K562 (cell line): ENCODE results near the gene ZFP62. TPM values are rescaled to one million over a fixed set of nuclear protein-coding genes. Genes with fewer than 3 reads are reported as not detected.
A peak's percentile ranks its signal among the peaks of the same experiment; 100 is the strongest.

ENCODE experiments used
- ATAC-seq: fragments of 200-7000 bp; cut with Tn5 transposase; 3 replicates; pipeline ENCODE4 v1.9.1; 2020; ENCODE audit warnings: moderate library complexity
- BruUV-seq: library from RNA; stranded (reverse); fragments of 400-500 nt; replicated peaks from 2 replicates; lab custom pipeline; 2021; lab: Mats Ljungman, UMichigan
- CTCF ChIA-PET: fragments of 300-600 bp; formaldehyde crosslinking; extraction: SDS; loops from one replicate; lab custom pipeline; 2021; ENCODE audit warnings: low intra/inter-chr PET ratio; lab: Yijun Ruan, JAX
- POLR2A ChIA-PET: fragments of 300-600, 350-650 bp; sonication (Branson Sonifier 250); formaldehyde crosslinking; extraction: SDS; loops from one replicate; lab custom pipeline; 2021; ENCODE audit warnings: antibody characterized with exemption, inconsistent platforms; lab: Yijun Ruan, JAX
- DNase-seq, 4 experiments: peaks; one replicate each; pipeline versions ENCODE4 v3.0.0 to v3.0.0-alpha.2; 2011 to 2018; ENCODE audit warnings: low spot score in 3 of 4, mixed read lengths in 3 of 4; ENCODE audit errors: extremely low read depth in 1 of 4
- FAIRE-seq: peaks from 2 replicates; lab custom pipeline; 2011; peaks lifted over from hg19 to GRCh38; lab: Jason Lieb, UNC
- H2AFZ ChIP-seq: 2 replicates; pipeline ENCODE4 v1.6.0; 2011; ENCODE audit warnings: low read depth, low read length, control low read depth, inconsistent platforms
- H3K27ac ChIP-seq: fragments of 200-600 bp; 3 replicates; pipeline ENCODE4 v1.8.0; 2011; ENCODE audit warnings: low read depth, mild to moderate bottlenecking, control low read depth, inconsistent platforms, low read length, moderate library complexity, mixed read lengths; ENCODE audit errors: extremely low read depth
- H3K27me3 ChIP-seq, 2 experiments: fragments of 300-600 bp in 1 of 2; 2 replicates in 1 of 2; 3 replicates in 1 of 2; pipeline versions ENCODE4 v1.6.0 to v1.8.0; 2011; ENCODE audit warnings: inconsistent platforms in 2 of 2, low read length in 2 of 2, mild to moderate bottlenecking in 1 of 2, mixed read lengths in 1 of 2, moderate library complexity in 1 of 2; ENCODE audit not compliant: control insufficient read depth in 2 of 2, insufficient read depth in 2 of 2
- H3K36me3 ChIP-seq: fragments of 300-600 bp; 3 replicates; pipeline ENCODE4 v1.8.0; 2011; ENCODE audit warnings: mild to moderate bottlenecking, low read length, inconsistent platforms; ENCODE audit not compliant: control insufficient read depth, insufficient read depth
- H3K4me1 ChIP-seq, 2 experiments: fragments of 200-600 bp in 1 of 2; replicated peaks in 1 of 2; 2 replicates in 1 of 2; 3 replicates in 1 of 2; pipeline versions ENCODE4 v1.5.1 to v1.8.0; 2011; ENCODE audit warnings: inconsistent platforms in 2 of 2, low read length in 2 of 2, mild to moderate bottlenecking in 1 of 2, mixed read lengths in 1 of 2, moderate library complexity in 1 of 2; ENCODE audit not compliant: control insufficient read depth in 2 of 2, insufficient read depth in 2 of 2
- H3K4me2 ChIP-seq: 2 replicates; pipeline ENCODE4 v1.6.1; 2011; ENCODE audit warnings: low read length, control low read depth, inconsistent platforms, mixed read lengths; ENCODE audit not compliant: insufficient read depth
- H3K4me3 ChIP-seq: fragments of 200-600 bp; sonication (generic), shearing (Covaris generic); 2 replicates; pipeline ENCODE4 v1.5.1; 2016; ENCODE audit warnings: control low read depth, inconsistent platforms
- H3K79me2 ChIP-seq: fragments of 200-600 bp; 3 replicates; pipeline ENCODE4 v1.8.0; 2011; ENCODE audit warnings: low read length, inconsistent platforms; ENCODE audit not compliant: control insufficient read depth, insufficient read depth
- H3K9ac ChIP-seq, 2 experiments: 2 replicates each; pipeline versions ENCODE4 v1.6.0 to v1.6.1; 2011; ENCODE audit warnings: low read depth in 2 of 2, low read length in 2 of 2, control low read depth in 1 of 2, inconsistent platforms in 1 of 2, mild to moderate bottlenecking in 1 of 2, mixed read lengths in 1 of 2; ENCODE audit not compliant: insufficient read depth in 1 of 2
- H3K9me1 ChIP-seq: one replicate; pipeline ENCODE4 v1.6.0; 2011; ENCODE audit warnings: inconsistent platforms, mild to moderate bottlenecking, low read length, moderate library complexity; ENCODE audit not compliant: control insufficient read depth, insufficient read depth
- H3K9me3 ChIP-seq: replicated peaks from 2 replicates; pipeline ENCODE4 v1.5.1; 2011; ENCODE audit warnings: low read depth, low read length, inconsistent platforms; ENCODE audit not compliant: control insufficient read depth, insufficient read depth
- H4K20me1 ChIP-seq: replicated peaks from 2 replicates; pipeline ENCODE4 v1.6.1; 2011; ENCODE audit warnings: low read length, inconsistent platforms, mixed read lengths; ENCODE audit not compliant: control insufficient read depth, insufficient read depth
- EP300 ChIP-seq: IDR thresholded peaks from 2 replicates; pipeline ENCODE4 v1.6.1; 2012; ENCODE audit warnings: low read length, improper control_type of control experiment
- ESRRB ChIP-seq: fragments of 250-450 bp; sonication (Bioruptor Pico); IDR thresholded peaks from 2 replicates; pipeline ENCODE4 v1.5.0; 2020; ENCODE audit warnings: mild to moderate bottlenecking, moderate library complexity, borderline replicate concordance
- FOXK1 ChIP-seq: sonication (generic); formaldehyde crosslinking; IDR thresholded peaks from 2 replicates; pipeline ENCODE4 v1.8.0; 2022; ENCODE audit warnings: missing genetic modification reagents, mild to moderate bottlenecking, borderline replicate concordance
- JUN ChIP-seq, 2 experiments: sonication (generic) in 1 of 2; formaldehyde crosslinking in 1 of 2; IDR thresholded peaks; 2 replicates each; pipeline versions ENCODE4 v1.6.1 to v1.8.0; 2012 to 2022; ENCODE audit warnings: borderline replicate concordance in 2 of 2, mild to moderate bottlenecking in 2 of 2, improper control_type of control experiment in 1 of 2, low read depth in 1 of 2, low read length in 1 of 2, missing genetic modification reagents in 1 of 2
- KAT2B ChIP-seq: IDR thresholded peaks from one replicate; pipeline ENCODE4 v1.6.1; 2012; ENCODE audit warnings: low read depth, mild to moderate bottlenecking, control low read depth, inconsistent platforms, low read length, moderate library complexity
- NCOA6 ChIP-seq: fragments of 450-650 bp; IDR thresholded peaks from 2 replicates; pipeline ENCODE4 v1.6.1; 2017; ENCODE audit warnings: mild to moderate bottlenecking
- RAD21 ChIP-seq, 2 experiments: fragments of 250-450 bp in 1 of 2; fragments of 450-650 bp in 1 of 2; sonication (Bioruptor Pico) in 1 of 2; formaldehyde crosslinking in 1 of 2; IDR thresholded peaks in 1 of 2; conservative IDR thresholded peaks in 1 of 2; 2 replicates each; pipeline versions ENCODE4 v1.4.0 to v1.8.0; 2020 to 2022; ENCODE audit warnings: mild to moderate bottlenecking in 2 of 2, moderate library complexity in 1 of 2
- SMAD3 ChIP-seq: fragments of 450-650 bp; formaldehyde crosslinking; conservative IDR thresholded peaks from 2 replicates; pipeline ENCODE4 v1.4.0; 2020; ENCODE audit warnings: mild to moderate bottlenecking
- SREBF1 ChIP-seq: fragments of 150-350 bp; IDR thresholded peaks from 2 replicates; pipeline ENCODE4 v1.6.1; 2014; ENCODE audit warnings: antibody characterized with exemption, low read depth, low read length, borderline replicate concordance
- SRSF7 ChIP-seq: fragments of 200-400 bp; formaldehyde crosslinking; optimal IDR thresholded peaks from 2 replicates; pipeline ENCODE3; 2017; ENCODE audit warnings: mild to moderate bottlenecking, low read depth, low read length
- ZC3H4 ChIP-seq: sonication (generic); formaldehyde crosslinking; IDR thresholded peaks from 2 replicates; pipeline ENCODE4 v1.9.0; 2021; ENCODE audit warnings: missing genetic modification reagents, borderline replicate concordance
- ZNF23 ChIP-seq: fragments of 250-450 bp; sonication (Bioruptor Pico); IDR thresholded peaks from 2 replicates; pipeline ENCODE4 v1.4.0; 2020; ENCODE audit warnings: mild to moderate bottlenecking
- ZNF311 ChIP-seq: fragments of 250-450 bp; sonication (Bioruptor Pico); IDR thresholded peaks from 2 replicates; pipeline ENCODE4 v1.4.0; 2020; ENCODE audit warnings: mild to moderate bottlenecking, moderate library complexity
- ZNF408 ChIP-seq: fragments of 250-450 bp; sonication (Bioruptor Pico); IDR thresholded peaks from 2 replicates; pipeline ENCODE4 v1.4.0; 2020; ENCODE audit warnings: low read depth, mild to moderate bottlenecking, moderate library complexity
- WGBS: fragments of 100-300 bp; shearing (Covaris generic); methylation state at CpG from one replicate; pipeline ENCODE4 v1.1.6; 2016; ENCODE audit warnings: low coverage, mixed read lengths; ENCODE audit not compliant: insufficient coverage; ENCODE audit errors: missing lambda C conversion rate; 5-methylcytosine and 5-hydroxymethylcytosine counted together
- in situ Hi-C: fragments of 300-500 bp; cut with MboI; formaldehyde crosslinking; loops from 4 replicates; pipeline ENCODE4 v1.15.0; 2018; ENCODE audit warnings: inconsistent platforms, mixed read lengths
- intact Hi-C: fragments of 100-400 bp; cut with micrococcal nuclease; formaldehyde crosslinking; loops from 2 replicates; pipeline ENCODE4 v1.14.2; 2022
- polyA plus RNA-seq, 8 experiments: library from polyadenylated mRNA; depleted of rRNA in 4 of 8; stranded (reverse) in 5 of 8; unstranded in 3 of 8; fragments of >200 nt; fragmentation: Nextera tagmentation in 2 of 8; fragmentation: Illumina TruSeq in 1 of 8; extraction: Ambion mirVana in 2 of 8; extraction: Trizol in 1 of 8; gene quantifications; 2 replicates each; pipeline versions ENCODE4 v1.2.1 to v1.2.3, GENCODE V29; 2011 to 2014; ENCODE audit warnings: inconsistent platforms in 1 of 8, missing spikeins in 1 of 8
- total RNA-seq, 7 experiments: library from RNA; depleted of rRNA in 6 of 7; stranded (reverse); fragments of >200 nt in 6 of 7; fragmentation: Illumina TruSeq in 2 of 7; extraction: Trizol in 2 of 7; gene quantifications; 2 replicates each; pipeline versions ENCODE4 v1.2.1 to v1.2.3, GENCODE V29; 2011 to 2021; ENCODE audit warnings: low replicate concordance in 1 of 7
- TF ChIP-seq, protein P1 (sequence below): fragments of 450-650 bp; IDR thresholded peaks from 2 replicates; pipeline ENCODE4 v1.6.1; 2016; ENCODE audit warnings: low read depth, mild to moderate bottlenecking, moderate library complexity
- TF ChIP-seq, protein P2 (sequence below): fragments of 250-450 bp; sonication (Bioruptor Pico); IDR thresholded peaks from 2 replicates; pipeline ENCODE4 v1.5.0; 2021
- TF ChIP-seq, protein P3 (sequence below): sonication (generic); formaldehyde crosslinking; IDR thresholded peaks from 2 replicates; pipeline ENCODE4 v1.8.0; 2022; ENCODE audit warnings: missing genetic modification reagents, mild to moderate bottlenecking, borderline replicate concordance

Gene ZFP62
- total and polyA plus RNA-seq, 9 of the 15 experiments (the other 6 are each of a cell fraction or from before 2014, with no cell fraction given), result 12.2 to 37.5 (median 25.0) TPM

DNA sequence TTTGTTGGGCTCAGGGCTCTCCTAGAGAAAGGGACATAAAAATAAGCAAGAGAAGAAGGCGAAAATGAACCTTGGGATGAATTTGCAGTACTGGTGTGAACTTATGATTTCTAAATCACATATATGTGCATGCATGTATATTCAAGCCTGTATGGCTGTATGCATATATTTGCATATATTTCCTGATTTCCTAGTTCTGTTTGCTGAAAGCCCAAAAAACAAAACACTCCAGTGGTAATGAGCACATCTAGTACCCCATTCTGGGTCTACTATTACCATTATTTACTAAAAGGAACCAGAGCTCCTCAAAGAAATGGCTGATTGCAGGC is 7.3 kb downstream of the ZFP62 start (continued):
- TF ChIP-seq, protein P1, sequence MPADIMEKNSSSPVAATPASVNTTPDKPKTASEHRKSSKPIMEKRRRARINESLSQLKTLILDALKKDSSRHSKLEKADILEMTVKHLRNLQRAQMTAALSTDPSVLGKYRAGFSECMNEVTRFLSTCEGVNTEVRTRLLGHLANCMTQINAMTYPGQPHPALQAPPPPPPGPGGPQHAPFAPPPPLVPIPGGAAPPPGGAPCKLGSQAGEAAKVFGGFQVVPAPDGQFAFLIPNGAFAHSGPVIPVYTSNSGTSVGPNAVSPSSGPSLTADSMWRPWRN, result no peak
- no peak for TF ChIP-seq KAT2B
- TF ChIP-seq ESRRB, result no peak

DNA sequence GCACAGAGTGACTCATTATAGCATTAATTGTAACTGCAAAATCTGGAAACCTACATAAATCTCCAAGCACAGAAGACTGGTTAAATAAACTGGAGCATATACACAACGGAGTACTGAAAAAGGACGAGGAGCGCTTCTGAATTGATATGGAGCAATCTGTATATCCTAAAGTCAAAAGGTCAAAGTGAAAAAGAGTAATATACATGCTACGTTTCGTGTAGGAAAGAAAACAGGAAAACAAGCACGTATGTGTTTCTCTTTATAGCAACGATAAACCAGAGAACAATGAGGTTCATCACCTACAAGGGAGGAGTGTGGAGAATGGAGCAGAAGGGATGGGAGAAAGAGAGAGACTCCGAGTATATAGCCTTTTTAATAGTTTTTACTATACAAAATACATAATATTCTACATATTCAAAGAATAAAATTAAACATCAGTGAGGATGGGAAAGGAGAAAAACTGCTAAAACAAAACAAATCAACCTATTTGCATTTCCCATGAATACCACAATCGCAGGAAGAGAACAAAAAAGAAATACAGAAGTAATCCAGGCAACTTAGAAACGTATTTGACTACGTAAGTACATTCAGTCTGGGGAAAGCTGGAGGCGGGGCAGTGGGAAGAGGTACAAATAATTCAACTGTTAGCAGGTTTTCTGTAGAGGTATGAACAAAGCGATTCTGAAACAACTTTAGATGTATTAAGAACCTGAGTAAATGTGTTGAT is 7.8 kb downstream of the ZFP62 start:
- H3K27me3 ChIP-seq, result no peaks in the 10 kb centered on the region
- no peaks in the 10 kb centered on the region for H3K9me1 ChIP-seq
- no peaks in the 10 kb centered on the region for H4K20me1 ChIP-seq
- no peak overlapping the region for H3K9ac ChIP-seq
- no TSS peak for BruUV-seq
- FAIRE-seq (peak; percentile 23), ATAC-seq (no peak), DNase-seq (no peak)
- no peak overlapping the region for H3K27ac ChIP-seq
- in situ Hi-C loops, result no loop called here
- H3K4me2 ChIP-seq, result no peak overlapping the region
- intact Hi-C loops, result no loop called here
- TF ChIP-seq KAT2B (no peak), FOXK1 (CRISPR knock-in tag) (no peak), SREBF1 (no peak), NCOA6 (no peak), SRSF7 (no peak), JUN (IDR thresholded peaks at IDR 0.05; ENCODE audit: borderline replicate concordance, low read depth, low read length) (no peak), JUN (CRISPR knock-in tag; IDR thresholded peaks at IDR 0.05; ENCODE audit: borderline replicate concordance) (no peak), ZNF408 (CRISPR knock-in tag) (no peak), ZNF23 (CRISPR knock-in tag) (no peak), RAD21 (CRISPR knock-in tag; conservative IDR thresholded peaks at IDR 0.05 in 1 of 2, IDR thresholded peaks at IDR 0.05 in 1 of 2) (no peak), SMAD3 (CRISPR knock-in tag) (no peak), ZNF311 (CRISPR knock-in tag) (no peak), ZC3H4 (no peak), ESRRB (no peak), EP300 (no peak)
- TF ChIP-seq, protein P2, sequence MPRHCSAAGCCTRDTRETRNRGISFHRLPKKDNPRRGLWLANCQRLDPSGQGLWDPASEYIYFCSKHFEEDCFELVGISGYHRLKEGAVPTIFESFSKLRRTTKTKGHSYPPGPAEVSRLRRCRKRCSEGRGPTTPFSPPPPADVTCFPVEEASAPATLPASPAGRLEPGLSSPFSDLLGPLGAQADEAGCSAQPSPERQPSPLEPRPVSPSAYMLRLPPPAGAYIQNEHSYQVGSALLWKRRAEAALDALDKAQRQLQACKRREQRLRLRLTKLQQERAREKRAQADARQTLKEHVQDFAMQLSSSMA (CRISPR knock-in tag), result no peak
- TF ChIP-seq, protein P3, sequence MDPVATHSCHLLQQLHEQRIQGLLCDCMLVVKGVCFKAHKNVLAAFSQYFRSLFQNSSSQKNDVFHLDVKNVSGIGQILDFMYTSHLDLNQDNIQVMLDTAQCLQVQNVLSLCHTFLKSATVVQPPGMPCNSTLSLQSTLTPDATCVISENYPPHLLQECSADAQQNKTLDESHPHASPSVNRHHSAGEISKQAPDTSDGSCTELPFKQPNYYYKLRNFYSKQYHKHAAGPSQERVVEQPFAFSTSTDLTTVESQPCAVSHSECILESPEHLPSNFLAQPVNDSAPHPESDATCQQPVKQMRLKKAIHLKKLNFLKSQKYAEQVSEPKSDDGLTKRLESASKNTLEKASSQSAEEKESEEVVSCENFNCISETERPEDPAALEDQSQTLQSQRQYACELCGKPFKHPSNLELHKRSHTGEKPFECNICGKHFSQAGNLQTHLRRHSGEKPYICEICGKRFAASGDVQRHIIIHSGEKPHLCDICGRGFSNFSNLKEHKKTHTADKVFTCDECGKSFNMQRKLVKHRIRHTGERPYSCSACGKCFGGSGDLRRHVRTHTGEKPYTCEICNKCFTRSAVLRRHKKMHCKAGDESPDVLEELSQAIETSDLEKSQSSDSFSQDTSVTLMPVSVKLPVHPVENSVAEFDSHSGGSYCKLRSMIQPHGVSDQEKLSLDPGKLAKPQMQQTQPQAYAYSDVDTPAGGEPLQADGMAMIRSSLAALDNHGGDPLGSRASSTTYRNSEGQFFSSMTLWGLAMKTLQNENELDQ (CRISPR knock-in tag), result no peak
- ChIA-PET POLR2A (no interaction called here), CTCF (no interaction called here)
- H2AFZ ChIP-seq, result no peak overlapping the region
- no peaks in the 10 kb centered on the region for H3K4me1 ChIP-seq
- peaks cover 41% of the 10 kb centered on the region for H3K9me3 ChIP-seq
- H3K4me3 ChIP-seq, result no peak overlapping the region
- H3K79me2 ChIP-seq, result peaks cover 2% of the 10 kb centered on the region; the same call in 1 of the 3 replicates
- 80% methylated on average over 12 of the region's 13 CpGs for WGBS
- H3K36me3 ChIP-seq, result peaks cover 71% of the 10 kb centered on the region
